ENCODE results near the gene TEPSIN.

TEPSIN gene

GRCh38 chr17:81235822-81236740 lies 2.8 kb downstream of the TEPSIN start:
- TF ChIP-seq CTCF (IDR thresholded peaks at IDR 0.05; ENCODE audit: low read depth, low read length, missing control alignments), result no peak
- no peak overlapping the region for H3K4me3 ChIP-seq (replicated peaks; ENCODE audit: low read depth, low read length)
- no peak for DNase-seq (ENCODE audit: extremely low read depth, low read depth)

- no peak for TF ChIP-seq CTCF (IDR thresholded peaks at IDR 0.05; ENCODE audit: low read depth, low read length, missing control alignments)
- no peak overlapping the region for H3K4me3 ChIP-seq (replicated peaks; ENCODE audit: low read depth, low read length)
- no peak for DNase-seq (ENCODE audit: extremely low read depth, low read depth)
Measured at GRCh38 chr17:81234940-81235821, 3.7 kb downstream of the TEPSIN start.

- no peak overlapping the region for H3K4me3 ChIP-seq (replicated peaks; ENCODE audit: low read depth, low read length)
- DNase-seq (ENCODE audit: extremely low read depth, low read depth), result no peak
- no peak for TF ChIP-seq CTCF (IDR thresholded peaks at IDR 0.05; ENCODE audit: low read depth, low read length, missing control alignments)
Measured at GRCh38 chr17:81234506-81234855, 4.4 kb downstream of the TEPSIN start.

- no peak for TF ChIP-seq CTCF (IDR thresholded peaks at IDR 0.05; ENCODE audit: low read depth, low read length, missing control alignments)
- no peak for DNase-seq (ENCODE audit: extremely low read depth, low read depth)
- H3K4me3 ChIP-seq (replicated peaks; ENCODE audit: low read depth, low read length), result no peak overlapping the region
Measured at GRCh38 chr17:81233811-81234505, 4.9 kb downstream of the TEPSIN start.

GRCh38 chr17:81233316-81233715 lies 5.5 kb downstream of the TEPSIN start:
- no peak for TF ChIP-seq CTCF (IDR thresholded peaks at IDR 0.05; ENCODE audit: low read depth, low read length, missing control alignments)
- DNase-seq (ENCODE audit: extremely low read depth, low read depth), result no peak
- no peak overlapping the region for H3K4me3 ChIP-seq (replicated peaks; ENCODE audit: low read depth, low read length)

GRCh38 chr17:81232616-81233241 lies 6.1 kb downstream of the TEPSIN start:
- no peak overlapping the region for H3K4me3 ChIP-seq (replicated peaks; ENCODE audit: low read depth, low read length)
- DNase-seq (ENCODE audit: extremely low read depth, low read depth), result no peak
- TF ChIP-seq CTCF (IDR thresholded peaks at IDR 0.05; ENCODE audit: low read depth, low read length, missing control alignments), result no peak
